HG03342 (cell line): ENCODE data around the gene DHRS7.

Experiments used
- ATAC-seq: cut with Tn5 transposase; IDR thresholded peaks from one replicate; pipeline ENCODE4 v1.9.1; 2021; ENCODE audit warnings: mild to moderate bottlenecking, moderate library complexity; ENCODE audit not compliant: unreplicated experiment

DHRS7 gene

GRCh38 chr14:60184905-60185555, 19.8 kb upstream of the DHRS7 start:
- ATAC-seq: no peak

GRCh38 chr14:60184146-60184904, 19.1 kb upstream of the DHRS7 start:
- peak; percentile 49 for ATAC-seq

GRCh38 chr14:60183741-60184140, 18.5 kb upstream of the DHRS7 start:
- no peak for ATAC-seq

DNA sequence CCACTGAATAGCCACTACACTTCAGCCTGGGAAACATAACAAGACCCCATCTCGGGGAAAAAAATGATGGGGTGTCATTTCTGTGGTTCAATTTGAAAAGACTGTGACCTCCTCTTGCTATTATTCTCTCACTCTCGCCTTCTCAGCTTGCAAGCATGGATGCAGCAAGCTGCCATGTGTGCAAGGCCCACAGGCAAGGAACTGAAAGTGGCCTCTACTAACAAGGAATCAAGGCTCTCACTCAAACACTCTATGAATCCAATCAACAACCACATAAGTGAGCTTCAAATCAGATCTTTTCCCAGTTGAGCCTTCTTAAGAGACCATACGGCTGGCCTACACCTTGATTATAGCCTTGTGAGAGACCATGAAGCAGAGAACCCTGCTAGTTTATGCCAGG, 17.9 kb upstream of the DHRS7 start:
- ATAC-seq: no peak

DNA sequence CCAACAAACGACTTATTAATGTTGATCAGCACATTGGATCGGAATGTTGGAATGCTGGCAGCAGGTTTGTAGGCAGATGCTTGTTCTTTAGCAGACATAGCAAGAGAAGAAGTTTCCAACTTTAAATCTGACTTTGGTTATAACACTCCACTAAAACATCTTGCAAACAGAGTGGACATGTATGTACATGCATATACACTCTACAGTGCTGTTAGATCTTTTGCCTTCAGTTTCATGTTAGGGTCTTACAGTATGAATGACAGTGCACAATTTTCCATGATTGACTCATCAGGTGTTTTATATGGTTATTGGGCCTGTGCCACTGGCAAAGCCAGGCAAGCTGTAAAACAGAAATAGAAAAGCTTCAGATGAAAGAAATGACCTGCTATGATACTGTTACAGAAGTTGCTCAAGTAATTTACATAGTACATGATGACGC, 14.3 kb upstream of the DHRS7 start:
- ATAC-seq: no peak

- no peak for ATAC-seq
Measured at GRCh38 chr14:60178820-60179219, 13.6 kb upstream of the DHRS7 start.

GRCh38 chr14:60178164-60178563, 13.0 kb upstream of the DHRS7 start:
- no peak for ATAC-seq

GRCh38 chr14:60175255-60175902, 10.2 kb upstream of the DHRS7 start:
- no peak for ATAC-seq

GRCh38 chr14:60174352-60175254, 9.4 kb upstream of the DHRS7 start:
- ATAC-seq: no peak

DNA sequence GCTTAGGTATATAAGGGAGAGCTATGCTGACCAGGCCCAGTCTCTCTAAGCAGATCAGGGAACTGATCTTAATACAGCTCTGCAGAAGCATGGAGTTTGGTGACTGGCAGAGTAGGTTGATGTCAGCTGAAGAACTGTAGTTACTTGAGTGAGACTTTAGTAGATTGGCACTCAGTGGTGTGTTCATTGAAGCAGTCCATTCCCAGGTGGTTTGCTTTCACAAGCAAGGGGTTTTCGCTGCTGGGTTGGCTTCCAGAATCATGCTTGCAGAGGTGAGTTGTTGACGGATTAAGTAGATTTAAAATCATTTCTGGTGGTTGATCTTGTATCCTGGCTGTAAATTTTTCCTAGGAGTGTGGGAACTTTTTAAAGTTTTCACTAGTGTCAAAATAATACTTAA, 6.5 kb upstream of the DHRS7 start:
- ATAC-seq: no peak

DNA sequence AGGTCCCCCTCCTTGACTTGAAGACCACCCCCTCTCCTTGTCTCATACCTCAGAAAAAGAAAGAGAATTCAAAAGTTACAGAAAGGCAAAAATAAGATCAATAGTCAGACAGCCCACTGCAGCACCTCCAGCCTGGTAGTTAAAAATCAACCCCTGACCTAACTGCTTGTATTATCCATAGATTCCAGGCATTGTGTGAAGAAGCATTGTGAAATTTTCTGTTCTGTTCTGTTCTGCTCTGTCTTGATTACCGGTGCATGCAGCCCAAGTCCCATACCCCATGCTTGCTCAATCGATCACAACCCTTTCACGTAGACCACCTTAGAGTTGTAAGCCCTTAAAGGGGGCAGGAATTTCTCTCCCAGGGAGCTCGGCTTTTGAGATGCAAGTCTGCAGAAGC, 5.8 kb upstream of the DHRS7 start:
- ATAC-seq: no peak

GRCh38 chr14:60169722-60170121, 4.5 kb upstream of the DHRS7 start:
- no peak for ATAC-seq

- no peak for ATAC-seq
Measured at GRCh38 chr14:60166142-60166541, 944 bp upstream of the DHRS7 start.

DNA sequence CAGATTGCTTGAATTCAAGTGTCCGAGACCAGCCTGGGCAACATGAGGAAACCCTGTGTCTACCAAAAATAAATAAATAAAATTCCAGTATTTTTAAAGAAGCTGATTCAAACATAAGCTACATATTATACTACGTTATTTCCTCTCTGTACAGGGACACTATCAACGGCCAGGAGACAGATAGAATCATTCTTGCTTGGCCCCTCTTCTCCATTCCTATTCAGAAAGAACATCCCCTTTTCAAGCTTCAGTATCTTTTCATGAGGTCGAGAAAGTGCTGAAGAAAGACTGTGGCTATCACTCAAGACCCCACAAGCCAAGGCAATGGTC, 314 bp upstream of the DHRS7 start:
- peak; percentile 10 for ATAC-seq

DNA sequence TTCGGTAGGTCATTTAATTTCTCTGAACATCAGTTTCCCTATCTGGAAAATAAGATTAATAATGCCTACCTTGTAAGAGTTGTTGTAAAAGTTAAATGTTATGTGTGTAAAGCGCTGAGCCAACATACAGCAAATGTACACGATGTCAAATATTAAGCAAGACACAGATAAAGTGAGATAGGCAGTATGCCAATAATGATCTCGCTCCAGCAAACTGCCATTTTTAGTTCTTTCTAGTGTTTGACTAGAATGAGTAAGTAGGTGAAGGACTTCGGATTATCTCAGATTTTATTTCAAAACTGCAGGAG, 840 bp downstream of the DHRS7 start:
- ATAC-seq: peak; percentile 7

DNA sequence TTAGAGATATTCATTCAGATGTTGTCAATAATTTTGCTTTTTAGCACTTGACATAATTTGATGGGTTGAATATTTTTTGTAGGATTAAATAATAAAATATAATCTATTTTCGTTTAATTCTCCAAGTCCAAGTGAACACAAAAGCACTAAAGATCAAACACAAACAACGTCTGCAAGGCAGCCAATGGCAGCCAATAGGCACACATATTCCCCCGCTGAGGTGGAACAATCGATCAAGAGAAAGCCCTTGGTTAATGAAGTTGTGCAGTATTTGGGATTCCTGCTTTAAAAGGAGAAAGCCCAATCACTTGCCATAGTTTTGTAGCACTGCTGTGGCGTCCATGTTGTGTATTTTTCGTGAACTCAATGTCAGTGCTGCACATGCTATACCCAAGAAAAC, 1.5 kb downstream of the DHRS7 start:
- ATAC-seq: no peak

- ATAC-seq: no peak
Measured at GRCh38 chr14:60161196-60162107, 3.7 kb downstream of the DHRS7 start.

DNA sequence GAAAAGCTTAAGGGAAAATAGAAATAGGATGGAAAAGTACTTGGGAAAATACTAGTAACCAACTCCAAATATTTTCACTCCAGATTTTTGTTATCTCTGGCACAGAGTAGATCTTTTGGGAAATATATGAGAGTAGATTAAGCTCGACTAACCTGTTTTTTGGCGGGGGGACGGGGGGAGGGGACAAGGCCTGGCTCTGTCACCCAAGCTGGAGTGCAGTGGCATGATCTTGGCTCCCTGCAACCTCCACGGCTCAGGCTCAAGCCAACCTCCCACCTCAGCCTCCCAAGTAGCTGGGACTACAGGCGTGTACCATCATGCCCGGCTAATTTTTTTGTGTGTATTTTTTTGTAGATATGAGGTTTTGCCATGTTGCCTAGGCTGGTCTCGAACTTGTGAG, 4.8 kb downstream of the DHRS7 start:
- no peak for ATAC-seq

DNA sequence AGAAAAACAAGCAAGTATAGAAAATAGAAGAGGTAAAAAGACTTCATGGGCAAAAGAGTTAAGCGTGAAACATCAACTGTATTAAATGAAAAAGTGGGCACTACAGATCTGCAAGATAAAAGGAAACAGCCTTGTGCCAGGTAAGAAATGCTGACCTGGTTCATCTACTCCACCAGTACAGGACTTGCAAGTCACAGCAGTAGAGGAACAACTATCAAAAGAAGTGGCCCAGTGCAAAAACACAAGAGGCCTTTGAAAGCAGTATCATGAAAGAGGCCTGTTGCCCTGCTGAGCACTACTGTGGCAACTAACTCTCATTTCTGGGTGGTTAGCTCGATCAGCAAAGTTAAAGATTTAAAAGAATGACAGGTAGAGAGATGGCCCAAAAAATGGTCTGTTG, 10.5 kb downstream of the DHRS7 start:
- ATAC-seq: no peak

- ATAC-seq: no peak
Measured at GRCh38 chr14:60153991-60154390, 11.2 kb downstream of the DHRS7 start.
